NCI-H446 (cell line): ENCODE measurements around the gene CCDC83.
"Not testable (repeated sequence)": the region's sequence is repeated elsewhere in the genome, so short reads cannot be mapped to it uniquely, and the experiment has no call there.

Source experiments
- DNase-seq, 2 experiments: peaks; one replicate each; lab custom pipeline; 2025; lab: John Stamatoyannopoulos, UW

The CCDC83 gene

DNA sequence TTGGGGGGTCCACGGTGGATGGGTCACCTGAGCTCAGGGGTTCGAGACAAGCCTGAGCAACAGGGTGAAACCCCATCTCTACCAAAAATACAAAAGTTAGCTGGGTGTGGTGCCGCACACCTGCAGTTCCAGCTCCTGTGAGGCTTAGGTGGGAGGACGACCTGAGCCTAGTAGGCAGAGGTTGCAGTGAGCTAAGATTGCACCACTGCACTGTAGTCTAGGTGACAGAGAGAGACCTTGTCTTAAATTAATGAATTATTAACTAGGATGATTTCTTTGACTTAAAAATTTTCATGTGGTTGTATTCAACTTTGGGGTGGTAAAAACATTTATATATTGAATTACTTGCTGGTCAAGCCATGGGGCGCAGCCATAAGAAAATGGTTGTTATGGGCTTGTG, 33.9 kb downstream of the CCDC83 start:
- no peak for DNase-seq

DNA sequence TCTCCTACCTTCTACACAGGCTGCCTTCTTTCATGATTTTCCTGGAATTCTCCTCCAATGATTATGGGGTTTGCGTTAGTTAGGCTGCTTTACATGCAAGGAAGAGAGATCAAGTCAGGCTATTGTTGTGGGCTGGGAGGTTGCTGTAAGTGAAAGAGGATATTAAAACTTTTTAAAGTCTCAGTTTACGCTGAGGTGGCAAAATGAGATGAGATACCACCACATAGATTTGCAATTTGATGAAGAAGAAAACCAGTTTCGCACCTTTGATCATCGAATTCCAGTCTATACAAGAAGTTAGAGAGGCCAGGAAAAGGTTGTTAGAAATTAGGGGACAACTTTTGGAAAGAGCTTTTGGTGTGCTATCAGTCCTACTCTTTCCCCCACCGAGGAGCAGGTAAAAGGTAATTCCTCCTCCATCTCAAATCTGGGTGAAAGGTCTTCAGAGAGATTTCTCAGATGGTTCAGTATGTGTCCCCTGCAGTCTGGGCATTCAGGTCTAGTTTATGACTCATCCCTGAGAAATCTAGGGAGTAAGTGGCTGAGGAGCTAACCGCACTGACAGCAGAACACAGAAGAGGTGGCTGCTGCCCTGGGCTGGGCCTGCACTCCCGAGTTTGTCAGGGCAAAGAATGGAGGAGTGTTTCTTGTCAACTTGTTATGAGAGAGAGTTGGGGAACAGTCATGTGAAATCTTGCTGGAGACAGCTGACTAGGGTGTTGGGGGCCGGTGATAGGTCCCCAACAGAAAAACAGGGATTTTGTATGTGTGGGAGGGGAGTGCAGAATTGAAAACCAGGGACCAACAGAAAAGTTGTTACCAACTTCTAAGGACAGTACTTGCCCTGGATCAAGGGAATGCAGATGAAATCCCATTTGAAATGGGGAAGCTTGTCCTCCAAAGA, 34.7 kb downstream of the CCDC83 start:
- DNase-seq: no peak

DNA sequence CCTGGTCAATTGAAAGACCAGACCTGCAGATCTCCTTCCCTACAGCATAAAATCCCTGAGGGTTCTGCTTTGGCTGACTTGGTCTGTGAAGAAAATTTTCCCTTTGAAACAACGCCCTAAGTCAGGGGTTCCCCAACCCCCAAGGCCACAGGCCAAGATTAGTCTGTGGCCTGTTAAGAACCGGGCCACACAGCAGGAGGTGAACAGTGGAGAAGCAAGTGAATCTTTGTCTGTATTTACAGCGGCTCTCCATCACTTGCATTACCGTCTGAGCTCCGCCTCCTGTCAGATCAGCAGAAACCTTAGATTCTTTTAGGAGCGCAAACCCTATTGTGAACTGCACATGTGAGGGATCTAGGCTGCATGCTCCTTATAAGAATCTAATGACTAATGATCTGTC, 38.2 kb downstream of the CCDC83 start:
- DNase-seq: no peak

DNA sequence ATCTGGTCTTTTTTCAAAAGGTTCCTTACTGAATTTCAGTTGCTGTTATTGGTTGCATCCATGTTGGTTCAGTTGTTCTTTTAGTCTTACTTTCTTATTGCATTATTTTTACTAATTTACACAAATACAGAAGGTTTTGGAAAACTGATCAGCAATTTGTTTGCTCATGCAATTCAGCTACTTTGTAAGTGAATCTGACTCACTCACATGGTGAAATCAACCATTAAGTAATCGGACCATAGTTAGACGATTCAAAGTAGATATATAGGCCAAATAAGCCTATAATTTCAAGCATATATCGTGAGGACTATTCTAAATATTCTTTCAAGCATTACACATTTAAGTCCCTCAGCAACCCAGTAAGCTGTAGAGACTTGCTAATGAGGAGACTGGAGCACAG, 41.7 kb downstream of the CCDC83 start:
- no peak for DNase-seq

DNA sequence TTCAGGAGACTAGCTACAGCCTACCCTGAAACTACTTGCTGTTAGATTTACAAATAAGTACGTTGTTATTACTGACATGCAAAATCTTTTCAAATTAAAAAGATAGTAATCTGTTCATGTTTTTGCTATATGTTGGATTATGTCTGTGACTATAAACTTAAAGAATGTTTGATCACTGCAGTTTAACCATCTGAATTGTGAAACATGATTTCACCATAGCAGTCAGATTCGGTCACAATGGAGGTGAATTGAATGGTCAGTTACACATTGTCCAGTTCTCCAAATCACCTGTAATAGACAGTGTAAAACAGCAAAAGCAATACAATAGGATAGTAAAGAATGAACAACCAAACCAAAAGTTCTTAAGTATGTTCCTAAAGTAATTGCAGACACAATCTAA, 43.3 kb downstream of the CCDC83 start:
- no peak for DNase-seq

DNA sequence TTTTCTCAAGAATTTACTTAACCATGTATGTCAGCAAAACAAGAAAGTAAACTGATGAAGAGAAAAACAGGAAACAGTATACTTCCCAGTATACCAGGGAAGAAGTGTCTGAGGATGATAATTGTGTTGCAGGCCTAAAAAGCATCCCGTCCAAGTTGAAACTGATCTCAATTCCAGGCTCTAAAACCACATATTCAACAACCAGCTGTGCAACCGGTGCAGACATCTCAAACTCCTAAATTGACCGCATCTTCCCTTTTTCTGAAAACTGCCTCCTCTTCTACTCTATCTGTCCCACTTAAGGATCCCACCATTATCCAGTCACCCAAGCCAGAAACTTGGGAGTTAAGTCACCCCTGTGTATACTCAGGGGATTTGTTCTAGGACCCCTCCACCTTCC, 47.2 kb downstream of the CCDC83 start:
- DNase-seq: no peak

DNA sequence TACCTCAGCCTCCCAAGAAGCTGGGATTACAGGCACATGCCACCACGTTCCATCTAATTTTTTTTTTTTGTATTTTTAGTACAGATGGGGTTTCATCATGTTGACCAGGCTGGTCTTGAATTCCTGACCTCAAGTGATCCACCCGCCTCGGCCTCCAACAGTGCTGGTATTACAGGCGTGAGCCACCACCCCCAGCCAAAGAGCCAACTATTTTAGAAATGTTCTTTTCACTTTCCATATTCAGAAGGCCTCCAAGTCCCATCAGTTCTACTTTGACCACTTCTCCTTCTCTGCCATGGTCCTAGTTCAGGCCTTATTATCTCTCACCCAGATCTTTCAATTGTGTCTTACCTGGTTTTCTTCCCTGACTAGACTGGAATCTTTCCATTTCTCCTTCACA, 48.2 kb downstream of the CCDC83 start:
- no peak for DNase-seq

DNA sequence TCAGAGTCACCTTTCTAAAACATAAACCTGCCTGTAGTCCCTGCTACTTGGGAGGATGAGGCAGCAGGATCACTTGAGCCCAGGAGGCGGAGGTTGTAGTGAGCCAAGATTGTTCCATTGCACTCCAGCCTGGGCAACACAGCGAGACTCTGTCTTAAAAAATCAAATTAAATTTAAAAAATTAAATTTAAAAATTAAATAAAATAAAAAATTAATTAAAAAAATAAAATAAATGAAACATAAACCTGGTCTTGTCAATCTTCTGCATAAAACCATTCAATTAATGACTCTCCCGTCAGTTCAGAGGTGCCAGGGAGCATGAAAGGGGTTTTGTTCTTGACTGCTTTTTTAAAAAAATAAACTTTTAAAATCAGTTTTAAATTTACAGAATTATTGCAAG, 48.6 kb downstream of the CCDC83 start:
- DNase-seq: no peak

DNA sequence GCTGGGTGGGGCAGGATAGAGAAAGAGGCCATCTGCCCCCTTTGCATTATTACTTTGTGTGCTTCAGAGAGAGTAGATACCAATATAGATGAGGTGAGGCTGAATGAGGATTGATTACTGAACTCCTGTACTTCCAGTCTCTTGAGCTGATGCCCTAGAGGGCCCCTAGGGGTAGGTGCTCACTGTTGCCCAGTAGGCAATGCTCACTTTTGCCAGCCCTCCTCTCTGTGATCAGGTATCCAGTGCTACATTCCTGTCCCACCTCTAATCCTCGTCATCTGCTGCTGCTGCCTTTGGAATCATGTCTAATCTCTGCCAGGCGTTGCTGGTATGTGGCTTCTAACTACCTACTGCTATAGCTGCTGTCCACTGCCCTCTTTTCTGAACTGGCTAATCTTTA, 57.2 kb downstream of the CCDC83 start:
- DNase-seq: no peak

DNA sequence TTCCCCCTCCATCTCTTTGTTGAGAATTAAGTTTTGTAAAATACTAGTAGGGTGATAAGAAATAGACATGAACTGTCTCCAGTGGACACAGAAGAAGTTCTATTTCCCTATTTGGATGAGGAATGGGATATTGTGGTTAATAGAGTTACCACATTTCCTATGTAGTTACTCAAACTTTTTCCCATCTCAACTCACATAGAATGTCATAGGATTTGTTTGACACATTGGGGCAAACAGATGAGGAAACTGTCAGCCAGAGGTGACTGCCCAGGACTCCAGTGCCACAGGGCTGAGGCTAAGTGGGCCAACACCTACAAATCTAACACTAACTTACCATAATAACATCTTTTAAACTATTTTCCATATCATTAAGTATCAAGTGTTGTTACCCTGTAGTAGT, 58.3 kb downstream of the CCDC83 start:
- DNase-seq: no peak

DNA sequence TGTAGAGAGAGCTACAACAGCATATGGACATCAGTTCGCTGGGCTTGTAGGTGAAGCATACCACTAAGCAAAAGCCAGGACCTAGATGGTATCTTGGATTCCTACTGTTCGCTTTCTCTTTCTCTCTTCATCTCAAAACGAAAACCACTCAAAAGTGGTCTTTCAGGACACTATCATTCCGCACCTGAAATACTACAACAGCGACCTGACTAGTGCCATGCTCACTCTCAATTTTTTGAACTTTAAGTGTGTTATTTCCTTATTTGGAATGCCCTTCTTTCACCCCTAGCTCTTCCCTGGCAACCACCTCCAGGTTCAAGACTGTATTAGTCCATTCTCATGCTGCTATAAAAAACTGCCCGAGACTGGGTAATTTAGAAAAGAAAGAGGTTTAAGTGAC, 59.2 kb downstream of the CCDC83 start:
- no peak for DNase-seq

DNA sequence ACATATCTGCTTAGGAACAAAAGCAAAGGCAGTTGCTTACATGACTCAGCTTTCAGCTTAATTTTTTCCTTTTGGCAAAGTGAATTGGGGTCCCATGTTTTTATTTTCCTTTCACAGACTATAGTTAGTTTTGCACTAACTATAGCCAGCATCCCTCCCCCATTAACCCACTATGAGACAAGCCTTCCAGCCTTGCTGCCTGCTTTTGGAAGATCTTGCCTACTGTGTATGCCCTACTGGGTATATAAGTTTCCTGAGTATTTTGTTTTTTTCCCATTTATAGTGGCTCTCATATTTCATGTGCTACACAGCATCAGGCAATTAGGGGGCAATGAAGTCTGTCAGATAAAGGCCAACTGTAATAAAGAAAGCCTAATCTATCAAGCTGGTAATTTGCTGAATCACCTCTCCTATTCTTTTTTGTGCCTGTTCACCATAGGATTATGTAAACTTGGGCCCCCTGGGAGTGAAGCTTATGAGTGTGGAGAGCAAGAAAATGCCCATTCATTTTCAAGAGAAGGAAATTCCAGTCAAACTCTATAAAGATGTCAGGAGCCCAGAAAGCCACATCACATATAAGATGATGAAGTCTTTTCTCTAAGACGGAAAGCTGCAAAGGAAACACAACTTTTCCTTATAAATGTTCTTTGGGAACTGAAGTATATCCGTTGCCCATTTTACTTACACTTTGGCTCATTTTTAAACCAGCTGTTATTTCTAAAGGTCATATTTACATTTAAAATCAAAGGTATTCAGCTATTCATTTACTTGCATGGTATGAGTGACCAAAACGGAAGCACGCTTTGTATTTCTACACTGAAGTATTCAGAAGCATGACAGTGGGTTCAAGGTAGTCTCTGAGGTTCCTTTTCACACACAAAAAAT, 64.0 kb downstream of the CCDC83 start:
- no peak for DNase-seq

DNA sequence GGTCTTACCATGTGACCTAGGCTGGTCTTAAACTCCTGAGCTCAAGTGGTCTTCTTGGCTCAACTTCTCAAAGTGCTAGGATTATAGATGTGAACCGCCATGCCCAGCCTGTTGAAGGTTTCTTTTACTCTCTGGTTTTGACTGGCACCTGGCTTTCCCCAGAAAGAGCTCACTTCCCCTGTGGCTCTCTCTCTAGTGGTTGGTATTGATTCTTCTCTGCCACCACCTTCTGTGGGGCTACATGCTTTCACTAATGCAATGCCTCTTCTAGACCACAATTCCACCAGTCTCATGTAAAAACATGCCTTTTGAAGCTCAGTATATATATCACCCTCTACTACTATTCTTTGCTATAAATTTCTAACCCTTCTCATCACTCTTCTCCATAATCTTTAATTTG, 67.2 kb downstream of the CCDC83 start:
- no peak for DNase-seq

DNA sequence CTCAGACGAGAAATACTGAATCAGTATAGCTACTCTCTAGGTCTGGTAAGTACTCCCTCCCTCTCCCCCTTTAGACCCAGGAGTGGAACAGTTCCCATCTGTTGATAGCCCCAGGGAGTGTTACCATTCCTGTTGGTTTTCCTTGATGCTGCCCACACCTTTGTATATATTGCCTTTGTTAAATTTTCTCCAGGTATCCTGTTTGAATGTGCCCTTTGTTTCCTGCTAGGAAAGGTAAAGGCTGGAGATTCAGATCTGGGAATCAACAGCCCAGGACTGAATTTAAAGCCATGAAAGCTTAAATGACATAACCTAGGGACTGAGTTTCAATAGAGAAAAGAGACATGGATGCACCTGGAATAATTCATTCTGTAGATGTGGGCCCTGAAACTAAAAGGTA, 68.3 kb downstream of the CCDC83 start:
- no peak for DNase-seq

DNA sequence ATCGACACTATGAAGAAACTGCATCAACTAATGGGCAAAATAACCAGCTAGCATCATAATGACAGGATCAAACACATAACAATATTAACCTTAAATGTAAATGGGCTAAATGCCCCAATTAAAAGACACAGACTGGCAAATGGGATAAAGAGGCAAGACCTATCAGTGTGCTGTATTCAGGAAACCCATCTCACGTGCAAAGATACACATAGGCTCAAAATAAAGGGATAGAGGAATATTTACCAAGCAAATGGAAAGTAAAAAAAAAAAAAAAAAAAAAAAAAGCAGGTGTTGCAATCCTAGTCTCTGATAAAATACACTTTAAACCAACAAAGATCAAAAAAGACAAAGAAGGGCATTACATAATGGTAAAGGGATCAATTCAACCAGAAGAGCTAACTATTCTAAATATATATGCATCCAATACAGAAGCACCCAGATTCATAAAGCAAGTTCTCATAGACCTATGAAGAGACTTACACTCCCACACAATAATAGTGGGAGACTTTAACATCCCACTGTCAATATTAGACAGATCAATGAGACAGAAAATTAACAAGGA, 71.6 kb downstream of the CCDC83 start:
- DNase-seq: not testable (repeated sequence)

DNA sequence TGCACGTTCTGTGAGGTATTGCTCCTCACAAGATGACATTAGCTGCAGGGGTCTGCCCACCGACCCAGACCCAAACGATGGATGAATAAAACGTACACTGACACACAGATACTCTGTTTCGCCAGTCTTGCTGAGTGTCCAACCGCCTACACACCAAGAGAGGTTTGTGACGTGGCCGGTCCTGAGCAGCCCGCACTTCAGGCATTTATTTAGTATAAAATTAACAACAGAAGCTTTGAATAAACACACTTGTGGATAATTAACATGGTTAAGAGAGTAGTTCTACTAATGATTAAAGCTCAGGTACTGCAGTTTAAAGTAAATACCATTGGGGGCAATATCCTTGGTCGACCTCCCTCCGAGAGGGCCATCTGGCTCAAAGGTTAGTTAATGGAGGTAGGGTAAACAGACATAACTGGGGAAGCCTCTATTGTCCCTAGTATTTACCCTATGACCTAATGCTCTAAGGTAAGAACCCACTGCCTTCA, 75.7 kb downstream of the CCDC83 start:
- no peak for DNase-seq

DNA sequence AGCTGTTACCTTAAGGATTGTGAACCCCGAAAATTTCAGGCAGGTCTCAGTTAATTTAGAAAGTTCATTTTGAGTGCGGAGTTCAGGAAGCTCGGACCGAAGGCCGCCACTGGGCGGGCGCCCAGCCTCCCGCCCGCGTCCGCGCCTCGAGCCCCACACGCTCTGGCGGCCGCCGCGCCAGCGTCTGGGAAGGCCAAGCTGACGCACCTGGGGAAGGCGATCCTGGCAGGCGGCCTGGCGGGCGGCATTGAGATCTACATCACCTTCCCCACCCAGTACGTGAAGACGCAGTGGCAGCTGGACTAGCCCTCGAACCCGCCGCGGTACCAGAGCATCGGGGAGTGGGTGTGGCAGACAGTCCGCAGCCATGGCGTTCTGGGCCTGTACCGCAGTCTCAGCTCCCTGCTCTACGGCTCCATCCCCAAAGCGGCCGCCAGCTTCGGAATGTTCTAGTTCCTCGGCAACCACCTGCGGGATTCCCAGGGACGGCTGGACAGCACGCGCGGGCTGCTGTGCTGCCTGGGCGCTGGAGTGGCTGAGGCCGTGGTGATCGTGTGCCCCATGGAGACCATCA, 79.5 kb downstream of the CCDC83 start:
- DNase-seq: no peak

DNA sequence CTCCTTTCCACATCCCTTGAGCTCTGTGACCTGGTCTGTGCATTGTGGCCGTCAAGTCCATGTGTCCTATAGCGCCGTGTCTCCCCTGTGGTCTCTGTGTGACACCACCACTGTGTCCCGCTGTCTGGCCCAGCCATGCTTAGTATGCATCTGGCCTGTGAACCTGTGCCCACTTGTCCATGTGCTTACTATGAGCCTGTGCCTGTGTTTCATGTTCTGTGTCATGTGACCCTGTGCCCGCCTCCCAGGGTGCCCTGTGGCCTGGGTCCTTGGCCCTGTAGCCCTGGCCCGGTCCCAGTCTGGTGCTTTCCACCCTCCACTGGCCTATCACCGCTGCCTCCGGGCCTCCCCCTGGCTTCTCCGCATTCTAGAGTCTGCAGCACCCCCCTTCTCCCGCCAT, 80.6 kb downstream of the CCDC83 start:
- no peak for DNase-seq

DNA sequence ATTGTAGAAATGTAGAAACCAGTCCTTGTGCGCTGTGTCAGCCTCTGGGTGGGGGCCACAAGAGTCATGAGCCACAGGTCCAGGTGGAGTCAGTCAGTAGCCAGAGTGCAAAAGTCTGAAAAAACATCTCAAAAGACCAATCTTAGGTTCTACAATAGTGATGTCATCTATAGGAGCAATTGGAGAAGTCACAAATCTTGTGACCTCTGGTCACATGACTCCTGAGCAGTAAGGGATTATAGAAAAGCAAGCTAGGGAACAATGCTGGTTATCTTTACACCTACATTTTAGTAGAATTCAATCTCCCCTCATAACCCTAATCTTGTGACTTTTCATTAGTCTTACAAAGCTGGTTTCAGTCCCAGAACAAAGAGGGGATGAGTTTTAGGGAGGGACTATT, 82.7 kb downstream of the CCDC83 start:
- DNase-seq: no peak

DNA sequence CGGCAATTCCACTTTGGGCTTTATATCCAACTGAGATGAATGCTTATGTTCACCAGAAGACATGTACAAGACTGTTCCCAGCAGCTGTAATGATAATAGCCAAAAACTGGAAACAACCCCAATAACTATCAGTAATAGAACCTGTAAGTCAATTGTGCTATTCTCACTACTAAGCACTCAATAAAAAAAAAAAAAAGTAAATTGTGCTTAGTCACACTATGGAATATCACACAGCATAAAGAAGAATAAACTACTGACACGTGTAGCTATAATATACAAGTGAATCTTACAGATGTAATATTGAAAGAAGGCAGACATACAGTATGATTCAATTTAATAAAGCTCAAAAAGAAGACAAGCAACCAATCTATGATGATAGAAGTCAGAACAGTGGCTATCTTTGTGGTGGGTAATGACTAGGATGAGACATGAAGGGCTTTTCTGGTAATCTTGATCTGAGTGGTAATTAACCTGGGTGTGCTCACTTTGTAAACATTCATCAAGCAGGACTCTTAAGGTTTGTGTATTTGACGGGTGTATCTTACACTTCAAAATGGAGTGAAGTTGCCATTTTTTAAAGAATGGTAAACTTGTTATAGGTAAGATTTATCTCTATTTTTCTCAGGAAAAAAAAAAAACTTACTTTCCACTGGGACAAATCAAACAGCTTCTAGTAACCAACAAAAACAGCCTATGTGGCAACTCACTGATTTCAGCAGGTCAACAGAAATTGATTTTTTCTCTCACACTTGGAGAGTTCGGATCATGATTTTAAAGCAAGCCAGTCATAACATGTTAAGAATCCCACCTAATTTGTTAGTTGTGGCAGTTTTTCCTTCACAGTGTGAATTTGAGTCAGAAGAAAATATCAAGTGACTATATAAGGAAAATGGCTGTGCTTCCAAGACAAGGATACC, 84.2 kb downstream of the CCDC83 start:
- no peak for DNase-seq

DNA sequence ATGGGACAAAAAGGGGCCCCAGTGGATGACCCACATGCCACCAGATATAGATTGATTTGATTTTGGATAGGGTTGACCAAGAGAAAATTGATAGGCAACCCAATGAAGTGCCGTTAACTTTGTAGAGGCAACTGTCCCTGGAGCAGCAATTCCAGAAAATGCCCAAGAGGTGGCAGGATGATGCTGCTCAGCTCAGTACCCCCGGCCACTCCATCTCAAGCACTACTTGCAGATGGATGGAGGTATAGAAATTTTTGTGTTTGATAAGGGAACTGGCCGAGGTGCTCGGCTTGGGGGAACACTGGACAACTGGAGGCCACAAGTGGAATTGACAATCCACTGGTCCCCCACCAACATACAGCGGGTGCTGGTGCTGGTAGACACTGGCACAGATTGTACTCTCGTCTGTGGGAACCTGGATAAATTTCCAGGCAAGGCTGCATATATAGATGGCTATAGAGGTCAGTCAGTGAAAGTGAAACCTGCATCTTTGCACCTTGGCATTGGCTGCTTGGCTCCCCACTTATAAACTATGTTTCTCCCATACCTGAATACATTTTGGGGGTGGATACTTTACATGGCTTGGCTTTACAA, 86.3 kb downstream of the CCDC83 start:
- DNase-seq: peak in 1 of 2 experiments; percentile 66
